Tibial nerve (tissue), 4 donors: ENCODE results near the gene HAND2.

Experiments
- EP300 ChIP-seq, 2 donors: sonication (generic); formaldehyde crosslinking; IDR thresholded peaks; one replicate each; pipeline ENCODE4 v1.6.1; 2017; ENCODE audit warnings: antibody characterized with exemption in 2 of 2, mild to moderate bottlenecking in 1 of 2
- POLR2A ChIP-seq, 2 donors: fragments of 450-650 bp; IDR thresholded peaks; one replicate each; pipeline ENCODE4 v1.6.1; 2017; ENCODE audit warnings: antibody characterized with exemption in 2 of 2, mild to moderate bottlenecking in 2 of 2, moderate library complexity in 2 of 2
- TF ChIP-seq, protein P1 (sequence below), 5 experiments: fragments of 200-600 bp in 3 of 5; fragments of 450-650 bp in 2 of 5; sonication (generic) in 3 of 5; IDR thresholded peaks; one replicate each; pipeline ENCODE4 v1.5.1; 2016 to 2019; ENCODE audit warnings: antibody characterized with exemption in 5 of 5, mild to moderate bottlenecking in 3 of 5, moderate library complexity in 2 of 5

- TF ChIP-seq, protein P1, sequence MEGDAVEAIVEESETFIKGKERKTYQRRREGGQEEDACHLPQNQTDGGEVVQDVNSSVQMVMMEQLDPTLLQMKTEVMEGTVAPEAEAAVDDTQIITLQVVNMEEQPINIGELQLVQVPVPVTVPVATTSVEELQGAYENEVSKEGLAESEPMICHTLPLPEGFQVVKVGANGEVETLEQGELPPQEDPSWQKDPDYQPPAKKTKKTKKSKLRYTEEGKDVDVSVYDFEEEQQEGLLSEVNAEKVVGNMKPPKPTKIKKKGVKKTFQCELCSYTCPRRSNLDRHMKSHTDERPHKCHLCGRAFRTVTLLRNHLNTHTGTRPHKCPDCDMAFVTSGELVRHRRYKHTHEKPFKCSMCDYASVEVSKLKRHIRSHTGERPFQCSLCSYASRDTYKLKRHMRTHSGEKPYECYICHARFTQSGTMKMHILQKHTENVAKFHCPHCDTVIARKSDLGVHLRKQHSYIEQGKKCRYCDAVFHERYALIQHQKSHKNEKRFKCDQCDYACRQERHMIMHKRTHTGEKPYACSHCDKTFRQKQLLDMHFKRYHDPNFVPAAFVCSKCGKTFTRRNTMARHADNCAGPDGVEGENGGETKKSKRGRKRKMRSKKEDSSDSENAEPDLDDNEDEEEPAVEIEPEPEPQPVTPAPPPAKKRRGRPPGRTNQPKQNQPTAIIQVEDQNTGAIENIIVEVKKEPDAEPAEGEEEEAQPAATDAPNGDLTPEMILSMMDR (IDR thresholded peaks at IDR 0.05), result no peak
- TF ChIP-seq EP300 (IDR thresholded peaks at IDR 0.05), result no peak
- no peak for TF ChIP-seq POLR2A (IDR thresholded peaks at IDR 0.05)
These were observed 37.7 kb downstream of the HAND2 start for GRCh38 chr4:173492315-173492714.
